Endodermal cell (in vitro differentiated cells): ENCODE measurements around the gene BCORL1. TPM values are rescaled to one million over a fixed set of nuclear protein-coding genes. Genes with fewer than 3 reads are reported as not detected.
A peak's percentile ranks its signal among the peaks of the same experiment; 100 is the strongest.

Experiments used
- DNase-seq: peaks from one replicate; pipeline ENCODE4 v3.0.0-alpha.2; 2017
- H3K27ac ChIP-seq: 2 replicates; pipeline ENCODE4 v1.5.1; 2013; ENCODE audit warnings: mild to moderate bottlenecking, low read depth, low read length, moderate library complexity
- H3K27me3 ChIP-seq: 2 replicates; pipeline ENCODE4 v1.6.1; 2013; ENCODE audit warnings: mild to moderate bottlenecking, low read length, moderate library complexity; ENCODE audit not compliant: insufficient read depth, control insufficient read depth, poor library complexity, severe bottlenecking
- H3K36me3 ChIP-seq: 2 replicates; pipeline ENCODE4 v1.7.0; 2013; ENCODE audit warnings: mild to moderate bottlenecking, low read length, moderate library complexity; ENCODE audit not compliant: control insufficient read depth, insufficient read depth
- H3K4me1 ChIP-seq: one replicate; pipeline ENCODE4 v1.7.0; 2013; ENCODE audit warnings: low read length; ENCODE audit not compliant: control insufficient read depth, insufficient read depth
- H3K4me3 ChIP-seq: 2 replicates; pipeline ENCODE4 v1.5.1; 2013; ENCODE audit warnings: mild to moderate bottlenecking, low read length, moderate library complexity
- H3K9ac ChIP-seq: 2 replicates; pipeline ENCODE4 v1.6.1; 2013; ENCODE audit warnings: mild to moderate bottlenecking, low read length, moderate library complexity; ENCODE audit not compliant: poor library complexity, severe bottlenecking; ENCODE audit errors: extremely low read depth
- H3K9me3 ChIP-seq: 2 replicates; pipeline ENCODE4 v1.6.1; 2013; ENCODE audit warnings: mild to moderate bottlenecking, low read length, moderate library complexity; ENCODE audit not compliant: control insufficient read depth
- H3K27ac Mint-ChIP-seq: 2 replicates; pipeline ENCODE4 v1.8.0; 2020; ENCODE audit warnings: mixed read lengths
- H3K27me3 Mint-ChIP-seq: 2 replicates; pipeline ENCODE4 v1.8.0; 2021; ENCODE audit warnings: mild to moderate bottlenecking, mixed read lengths; ENCODE audit not compliant: insufficient read depth
- H3K36me3 Mint-ChIP-seq: 2 replicates; pipeline ENCODE4 v1.8.0; 2020; ENCODE audit warnings: low read depth, mixed read lengths
- H3K4me1 Mint-ChIP-seq: 2 replicates; pipeline ENCODE4 v1.8.0; 2020; ENCODE audit warnings: mixed read lengths
- H3K4me3 Mint-ChIP-seq: 2 replicates; pipeline ENCODE4 v1.8.0; 2020; ENCODE audit warnings: mild to moderate bottlenecking, moderate library complexity, mixed read lengths
- H3K9me3 Mint-ChIP-seq: 2 replicates; pipeline ENCODE4 v1.8.0; 2020; ENCODE audit warnings: mild to moderate bottlenecking, mixed read lengths
- CTCF ChIP-seq: fragments of 200-600 bp; sonication (generic); conservative IDR thresholded peaks from 2 replicates; pipeline ENCODE4 v1.5.0; 2021; ENCODE audit warnings: antibody characterized with exemption, mild to moderate bottlenecking
- WGBS, 2 experiments: methylation state at CpG; one replicate each; pipeline versions ENCODE4 v1.1.5 to v1.1.7; 2013; ENCODE audit warnings: missing lambda C conversion rate in 2 of 2, mixed read lengths in 1 of 2; ENCODE audit not compliant: insufficient coverage in 1 of 2, insufficient read length in 1 of 2; 5-methylcytosine and 5-hydroxymethylcytosine counted together
- total RNA-seq, 2 donors: library from RNA; stranded (reverse); fragmentation: NEBNext Ultra II Directional in 1 of 2; extraction: Animal tissue kit (Norgen Biotek cat#: 25700) in 1 of 2; gene quantifications; 2 replicates in 1 of 2; 3 replicates in 1 of 2; pipeline ENCODE4 v1.2.1, GENCODE V29; 2021

The BCORL1 gene
- total RNA-seq, 2 donors from 2014 or later, result 24.5 to 29.9 TPM

GRCh38 chrX:129984111-129984958 lies 1.9 kb downstream of the BCORL1 start:
- H3K4me3 Mint-ChIP-seq, result no peak overlapping the region
- Histone ChIP-seq H3K27me3 (peaks cover 7% of the 10 kb centered on the region), H3K36me3 (no peaks in the 10 kb centered on the region), H3K27ac (no peak overlapping the region), H3K4me3 (peak overlapping the region; percentile 78), H3K9me3 (no peaks in the 10 kb centered on the region), H3K9ac (peak overlapping the region; percentile 6), H3K4me1 (no peaks in the 10 kb centered on the region)
- H3K36me3 Mint-ChIP-seq, result peaks cover 7% of the 10 kb centered on the region
- WGBS, 2 experiments, result 0 to 1% methylated on average over 1 to 37 of the region's 81 CpGs
- H3K27me3 Mint-ChIP-seq, result peaks cover 43% of the 10 kb centered on the region
- peak; percentile 68 for DNase-seq
- peak overlapping the region; percentile 58 for H3K27ac Mint-ChIP-seq
- peaks cover 5% of the 10 kb centered on the region for H3K4me1 Mint-ChIP-seq
- TF ChIP-seq CTCF, result no peak
- peaks cover 38% of the 10 kb centered on the region for H3K9me3 Mint-ChIP-seq

GRCh38 chrX:129987871-129988270 lies 5.4 kb downstream of the BCORL1 start:
- TF ChIP-seq CTCF, result no peak
- Histone ChIP-seq H3K27me3 (no peaks in the 10 kb centered on the region), H3K4me3 (no peak overlapping the region), H3K36me3 (no peaks in the 10 kb centered on the region), H3K27ac (no peak overlapping the region), H3K9ac (no peak overlapping the region), H3K4me1 (no peaks in the 10 kb centered on the region), H3K9me3 (no peaks in the 10 kb centered on the region)
- WGBS, 2 experiments, result 85 to 90% methylated on average over 2 of the region's 3 CpGs
- Mint-ChIP-seq H3K9me3 (peaks cover 43% of the 10 kb centered on the region), H3K36me3 (peaks cover 7% of the 10 kb centered on the region), H3K27me3 (peaks cover 31% of the 10 kb centered on the region), H3K4me1 (peaks cover 5% of the 10 kb centered on the region), H3K27ac (no peak overlapping the region), H3K4me3 (no peak overlapping the region)
- DNase-seq, result no peak

GRCh38 chrX:129992181-129992580 lies 9.7 kb downstream of the BCORL1 start:
- DNase-seq, result no peak
- Mint-ChIP-seq H3K4me1 (peaks cover 4% of the 10 kb centered on the region), H3K27ac (no peak overlapping the region), H3K27me3 (peaks cover 6% of the 10 kb centered on the region), H3K4me3 (no peak overlapping the region), H3K9me3 (peaks cover 31% of the 10 kb centered on the region), H3K36me3 (peaks cover 13% of the 10 kb centered on the region)
- no peaks in the 10 kb centered on the region for H3K27me3 ChIP-seq
- no peak overlapping the region for H3K27ac ChIP-seq
- H3K9me3 ChIP-seq, result no peaks in the 10 kb centered on the region
- no peak for TF ChIP-seq CTCF
- WGBS, 2 experiments, result 96% methylated on average over 3 of the region's 5 CpGs; no CpG with 5 or more reads in 1 of the 2 experiments
- no peaks in the 10 kb centered on the region for H3K36me3 ChIP-seq
- no peak overlapping the region for H3K4me3 ChIP-seq
- H3K9ac ChIP-seq, result no peak overlapping the region
- no peaks in the 10 kb centered on the region for H3K4me1 ChIP-seq
